CD4-positive, alpha-beta T cell treated with Interleukin-1 beta for 1 hour (primary cell): Measurements from ENCODE around the gene GOLIM4.
A peak's percentile ranks its signal among the peaks of the same experiment; 100 is the strongest.
"Not testable (repeated sequence)": the region's sequence is repeated elsewhere in the genome, so short reads cannot be mapped to it uniquely, and the experiment has no call there.

Experiments used
- DNase-seq, 2 donors: peaks; one replicate each; pipeline ENCODE4 v3.0.0-alpha.2; 2020 to 2022

Gene GOLIM4, protein sequence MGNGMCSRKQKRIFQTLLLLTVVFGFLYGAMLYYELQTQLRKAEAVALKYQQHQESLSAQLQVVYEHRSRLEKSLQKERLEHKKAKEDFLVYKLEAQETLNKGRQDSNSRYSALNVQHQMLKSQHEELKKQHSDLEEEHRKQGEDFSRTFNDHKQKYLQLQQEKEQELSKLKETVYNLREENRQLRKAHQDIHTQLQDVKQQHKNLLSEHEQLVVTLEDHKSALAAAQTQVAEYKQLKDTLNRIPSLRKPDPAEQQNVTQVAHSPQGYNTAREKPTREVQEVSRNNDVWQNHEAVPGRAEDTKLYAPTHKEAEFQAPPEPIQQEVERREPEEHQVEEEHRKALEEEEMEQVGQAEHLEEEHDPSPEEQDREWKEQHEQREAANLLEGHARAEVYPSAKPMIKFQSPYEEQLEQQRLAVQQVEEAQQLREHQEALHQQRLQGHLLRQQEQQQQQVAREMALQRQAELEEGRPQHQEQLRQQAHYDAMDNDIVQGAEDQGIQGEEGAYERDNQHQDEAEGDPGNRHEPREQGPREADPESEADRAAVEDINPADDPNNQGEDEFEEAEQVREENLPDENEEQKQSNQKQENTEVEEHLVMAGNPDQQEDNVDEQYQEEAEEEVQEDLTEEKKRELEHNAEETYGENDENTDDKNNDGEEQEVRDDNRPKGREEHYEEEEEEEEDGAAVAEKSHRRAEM

DNA sequence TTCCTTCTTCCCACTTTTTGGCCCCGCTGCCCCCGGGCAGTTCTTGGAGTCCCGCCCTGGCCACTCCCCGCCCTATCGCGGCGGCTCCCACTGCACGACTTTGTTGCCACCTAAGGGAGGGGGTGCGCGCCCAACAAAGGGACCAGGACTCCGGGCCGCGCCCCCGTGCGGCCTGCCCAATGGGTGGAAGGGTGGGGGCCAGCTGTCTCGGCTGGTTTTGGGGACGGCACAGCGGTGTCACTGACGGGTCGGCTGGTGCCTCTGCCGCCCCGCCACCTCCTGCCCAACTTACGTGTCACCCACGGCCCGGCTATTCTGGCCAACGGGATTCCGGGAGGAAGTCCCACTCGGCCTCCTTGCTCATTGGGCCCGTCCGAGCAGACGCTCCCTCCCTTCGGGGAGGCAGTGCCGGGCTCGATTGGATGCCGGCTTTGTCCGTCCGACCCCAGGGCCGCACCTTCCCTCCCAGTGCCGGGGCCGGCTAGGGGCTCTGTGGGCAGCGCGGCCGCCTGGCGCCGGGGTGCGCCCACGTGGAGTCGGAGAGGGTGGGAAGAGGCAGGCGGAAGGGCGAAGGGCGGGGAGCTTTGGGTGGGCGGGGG, at the start of gene GOLIM4:
TSS of gene GOLIM4 (minus strand) at position 314 of the 599 bp plus-strand sequence. CDS start 639 bp downstream, outside the sequence.
- DNase-seq: peak; percentile 47 to 84

DNA sequence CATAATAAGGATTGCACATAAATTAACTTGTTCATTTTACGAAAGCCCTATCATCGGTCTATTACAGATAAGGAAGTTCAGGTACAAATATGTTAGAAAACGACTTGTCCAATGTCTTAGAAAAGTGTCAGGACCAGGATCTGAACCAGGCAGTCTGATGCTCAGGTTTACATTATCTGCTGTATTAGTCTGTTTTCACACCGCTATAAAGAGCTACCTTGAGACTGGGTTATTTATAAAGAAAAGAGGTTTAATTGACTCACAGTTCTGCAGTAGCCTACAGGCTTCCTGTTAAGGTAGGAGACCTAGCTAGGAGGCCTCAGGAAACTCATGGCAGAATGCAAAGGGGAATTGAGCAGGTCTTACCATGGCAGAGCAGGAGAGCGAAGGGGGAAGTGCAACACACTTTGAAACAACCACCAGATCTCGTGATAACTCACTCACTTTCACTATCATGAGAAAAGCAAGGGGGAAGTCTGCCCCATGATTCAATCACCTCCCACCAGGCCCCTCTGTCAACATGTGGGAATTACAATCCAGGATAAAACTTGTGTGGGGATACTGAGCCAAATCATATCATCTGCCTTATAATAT, 45.8 kb upstream of the GOLIM4 start:
- DNase-seq: no peak

DNA sequence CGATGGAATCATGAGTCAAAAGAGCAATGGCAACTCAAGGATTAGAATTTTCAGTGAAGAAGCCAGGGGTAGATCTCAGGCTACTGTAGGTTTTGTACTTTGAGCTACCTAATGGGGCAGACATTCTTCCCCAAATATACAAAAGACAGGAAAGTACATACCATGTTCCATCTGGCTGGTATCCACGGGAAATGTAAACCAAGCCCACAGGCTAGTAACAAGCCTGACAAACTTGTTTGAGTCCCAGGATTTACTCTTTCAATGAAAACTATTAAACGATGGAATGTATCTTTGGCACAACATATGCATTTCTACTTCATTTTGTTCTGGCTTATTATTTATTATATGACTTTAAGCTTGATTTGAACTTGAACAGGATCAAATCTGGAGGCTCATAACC, 44.2 kb upstream of the GOLIM4 start:
- no peak for DNase-seq

GRCh38 chr3:168138421-168138820, 42.7 kb upstream of the GOLIM4 start:
- no peak for DNase-seq

GRCh38 chr3:168134931-168135330, 39.2 kb upstream of the GOLIM4 start:
- no peak for DNase-seq

GRCh38 chr3:168130250-168130649, 34.5 kb upstream of the GOLIM4 start:
- not testable (repeated sequence) for DNase-seq

DNA sequence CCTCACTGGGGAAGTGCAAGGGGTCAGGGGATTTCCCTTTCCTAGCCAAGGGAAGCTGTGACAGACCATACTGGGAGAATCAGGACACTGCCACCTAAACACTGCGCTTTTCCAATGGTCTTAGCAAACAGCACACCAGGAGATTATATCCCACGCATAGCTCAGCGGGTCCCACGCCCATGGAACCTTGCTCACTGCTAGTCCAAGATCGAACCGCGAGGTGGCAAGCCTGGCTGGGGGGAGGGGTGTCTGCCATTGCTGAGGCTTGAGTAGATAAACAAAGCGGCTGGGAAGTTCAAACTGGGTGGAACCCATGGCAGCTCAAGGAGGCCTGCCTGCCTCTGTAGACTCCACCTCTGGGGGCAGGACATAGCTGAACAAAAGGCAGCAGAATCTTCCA, 32.7 kb upstream of the GOLIM4 start:
- not testable (repeated sequence) for DNase-seq

GRCh38 chr3:168127466-168127865, 31.7 kb upstream of the GOLIM4 start:
- no peak for DNase-seq

GRCh38 chr3:168124791-168125190, 29.1 kb upstream of the GOLIM4 start:
- no peak for DNase-seq

DNA sequence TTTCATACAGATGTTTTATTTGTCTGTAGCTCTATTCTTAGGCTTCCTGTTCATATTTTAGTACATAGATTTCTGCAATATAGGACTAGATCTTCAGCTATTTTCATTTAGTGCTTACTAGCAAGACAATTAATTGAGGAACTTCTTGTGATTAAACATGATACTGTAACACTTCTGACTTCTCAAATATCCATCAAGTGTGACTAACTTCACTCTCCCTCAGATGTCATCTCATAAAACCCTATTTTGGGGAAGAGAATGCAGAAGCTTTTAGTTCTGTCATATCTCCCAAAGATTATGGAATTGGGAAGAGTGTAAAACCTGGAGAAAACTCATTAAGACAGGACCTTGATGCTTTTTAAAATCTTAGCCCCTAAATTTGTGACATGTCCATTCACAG, 28.6 kb upstream of the GOLIM4 start:
- DNase-seq: no peak

DNA sequence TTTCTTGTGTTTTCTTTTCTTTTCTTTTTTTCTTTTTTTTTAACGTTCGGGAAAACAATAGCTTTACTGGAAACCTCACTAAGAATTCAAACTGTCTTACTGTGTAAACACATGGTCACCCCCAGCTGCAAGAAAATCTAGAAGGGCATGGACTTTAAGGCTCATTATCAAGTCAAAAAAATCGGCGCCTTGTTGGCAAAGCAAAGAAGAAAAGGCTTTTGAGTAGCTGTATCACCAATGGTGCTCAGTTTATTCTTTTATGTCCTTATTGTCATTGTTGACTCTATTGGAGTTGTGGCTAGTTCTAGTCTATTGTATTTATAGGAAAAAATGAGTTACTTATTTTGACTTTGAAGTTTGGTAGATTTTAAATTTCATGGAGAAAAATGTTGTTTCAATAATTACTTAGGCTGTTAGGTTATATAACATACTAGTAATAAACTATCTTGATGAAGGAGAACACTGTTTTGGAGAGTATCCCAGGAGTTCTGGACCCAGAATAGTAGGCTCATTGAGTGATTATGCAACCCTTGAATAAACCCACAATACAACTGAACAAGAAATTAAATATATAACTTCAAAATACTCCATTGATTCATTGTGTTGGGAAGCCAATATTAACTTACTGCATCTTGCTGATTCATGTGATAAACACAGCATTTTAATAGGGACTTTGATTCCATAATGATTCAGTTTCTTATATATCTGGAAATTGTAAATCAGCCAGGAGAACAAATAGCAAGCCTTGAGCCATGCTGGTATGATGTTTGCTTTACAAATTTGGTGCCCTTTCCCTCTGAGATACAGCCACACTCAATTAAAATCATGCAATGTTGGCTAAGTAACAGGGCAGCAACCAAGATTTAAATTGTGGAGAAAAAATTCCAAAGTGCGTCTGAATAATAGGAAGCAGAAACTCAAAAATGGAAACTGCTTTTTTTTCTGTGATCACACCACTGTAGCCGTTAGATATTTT, 27.8 kb upstream of the GOLIM4 start:
- no peak for DNase-seq

GRCh38 chr3:168121184-168122017, 25.7 kb upstream of the GOLIM4 start:
- DNase-seq: no peak

DNA sequence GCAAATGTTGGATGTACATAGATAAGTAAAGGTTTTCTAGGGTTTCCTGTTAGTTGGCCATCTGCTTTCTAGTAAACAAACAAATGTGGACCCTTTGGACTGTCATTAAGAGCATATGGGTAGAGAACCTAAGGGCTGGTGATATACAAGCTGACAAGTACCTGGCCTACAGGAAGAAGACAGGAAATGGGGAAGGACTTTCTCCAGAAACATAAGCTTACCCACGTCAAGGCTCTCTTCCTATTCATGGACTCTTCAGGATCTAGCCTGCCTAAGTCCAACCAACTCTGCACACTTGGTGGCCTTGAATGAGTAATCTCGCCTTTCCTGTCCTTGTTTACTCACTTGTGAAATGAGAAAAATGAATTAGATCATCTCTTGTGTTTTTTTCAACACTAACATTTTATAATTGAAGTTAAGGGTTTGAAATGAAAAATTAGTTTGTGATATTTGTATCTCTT, 22.2 kb upstream of the GOLIM4 start:
- DNase-seq: no peak

DNA sequence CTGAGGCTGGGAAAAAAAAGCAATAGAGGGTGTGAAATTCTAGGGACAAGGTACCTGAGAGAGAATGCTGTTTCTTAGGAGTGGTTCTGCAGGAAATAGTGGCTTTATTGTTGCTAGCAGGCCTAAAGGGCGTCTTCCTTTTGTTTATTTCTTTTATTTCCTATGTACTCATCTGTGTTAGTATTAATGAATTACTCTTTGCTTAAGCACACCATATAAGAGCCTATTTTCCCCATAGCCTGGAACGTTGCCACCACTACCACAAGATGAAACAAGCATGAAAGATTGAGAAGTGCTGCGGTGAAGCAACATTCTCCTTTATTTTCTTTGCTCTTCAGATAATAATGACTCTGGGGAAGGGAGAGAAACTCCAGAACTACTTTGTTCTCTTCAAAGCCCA, 21.3 kb upstream of the GOLIM4 start:
- DNase-seq: no peak

DNA sequence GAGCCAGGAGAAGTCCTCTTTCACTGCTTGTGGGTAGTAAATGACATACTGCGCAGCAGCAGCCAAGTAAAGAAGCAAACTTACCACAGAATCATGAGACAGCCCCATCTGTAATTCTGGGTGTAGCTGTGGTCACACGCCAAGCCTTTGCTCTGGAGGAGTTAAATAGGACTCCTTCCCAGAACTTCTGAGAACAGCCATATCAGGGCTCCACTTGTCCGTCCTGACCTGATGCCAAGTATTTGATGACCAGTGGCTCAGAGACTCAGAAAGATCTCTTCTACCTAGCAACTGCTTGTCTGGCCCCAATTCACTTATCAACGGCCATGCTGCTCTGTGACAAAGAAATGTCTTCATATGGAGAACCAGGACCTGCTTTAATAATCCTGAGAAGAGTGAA, 20.6 kb upstream of the GOLIM4 start:
- no peak for DNase-seq

DNA sequence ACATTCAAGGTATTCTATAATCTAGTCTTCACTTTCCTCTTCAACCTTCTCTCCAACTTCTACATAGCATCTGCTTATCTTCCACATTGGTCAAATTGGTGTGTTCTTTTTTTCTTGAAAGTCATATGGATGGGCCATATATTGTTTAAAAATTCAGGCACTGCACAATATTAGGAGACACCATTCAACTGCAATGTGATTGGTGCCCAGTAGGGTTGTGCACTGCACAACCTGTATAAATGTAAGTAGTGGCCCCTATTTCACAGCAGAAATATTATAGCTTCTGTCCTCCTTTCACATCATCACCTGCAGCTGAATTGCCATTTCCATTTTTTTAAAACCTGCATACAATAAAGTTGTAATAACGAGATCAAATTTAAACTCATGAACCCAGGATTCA, 18.1 kb upstream of the GOLIM4 start:
- no peak for DNase-seq

GRCh38 chr3:168112894-168113293, 17.2 kb upstream of the GOLIM4 start:
- DNase-seq: no peak

DNA sequence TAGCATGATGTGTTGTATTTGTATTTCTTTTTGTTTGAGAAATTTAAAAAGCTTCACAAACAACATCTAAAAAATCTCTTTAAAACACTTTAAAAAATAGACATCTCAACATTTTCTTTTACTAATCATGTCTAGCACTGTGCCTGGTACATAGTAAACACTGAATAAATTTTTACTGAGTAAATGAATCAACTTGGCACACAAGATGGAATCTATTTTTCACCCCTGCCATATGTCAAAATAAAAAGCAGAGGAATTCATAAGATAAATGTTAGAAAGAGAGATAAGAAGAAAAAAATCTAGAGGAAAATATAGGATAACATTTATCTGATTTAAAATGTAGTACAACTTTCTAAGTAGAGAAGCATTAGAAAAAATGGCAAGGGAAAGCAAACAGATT, 8.6 kb upstream of the GOLIM4 start:
- DNase-seq: no peak

- DNase-seq: no peak
These were observed 7.1 kb upstream of the GOLIM4 start for GRCh38 chr3:168102735-168103410.

GRCh38 chr3:168100777-168101492, 5.2 kb upstream of the GOLIM4 start:
- no peak for DNase-seq
